Osteocyte (in vitro differentiated cells): ENCODE results near the gene BHLHE23. TPM values are rescaled to one million over a fixed set of nuclear protein-coding genes. Genes with fewer than 3 reads are reported as not detected.

Experiments
- DNase-seq: peaks from one replicate; pipeline ENCODE4 v3.0.0; 2021; ENCODE audit warnings: mixed read lengths; ENCODE audit not compliant: unreplicated experiment; ENCODE audit errors: extremely low spot score
- H3K27ac Mint-ChIP-seq: one replicate; pipeline ENCODE4 v1.8.0; 2021; ENCODE audit warnings: mild to moderate bottlenecking, mixed read lengths; ENCODE audit not compliant: unreplicated experiment
- H3K27me3 Mint-ChIP-seq: one replicate; pipeline ENCODE4 v1.8.0; 2021; ENCODE audit warnings: mixed read lengths; ENCODE audit not compliant: unreplicated experiment
- H3K36me3 Mint-ChIP-seq: one replicate; pipeline ENCODE4 v1.8.0; 2021; ENCODE audit warnings: mixed read lengths; ENCODE audit not compliant: unreplicated experiment
- H3K4me1 Mint-ChIP-seq: one replicate; pipeline ENCODE4 v1.8.0; 2021; ENCODE audit warnings: mixed read lengths; ENCODE audit not compliant: unreplicated experiment
- H3K4me3 Mint-ChIP-seq: one replicate; pipeline ENCODE4 v1.8.0; 2021; ENCODE audit warnings: mild to moderate bottlenecking, moderate library complexity, mixed read lengths; ENCODE audit not compliant: unreplicated experiment
- H3K9me3 Mint-ChIP-seq: one replicate; pipeline ENCODE4 v1.8.0; 2021; ENCODE audit warnings: mixed read lengths; ENCODE audit not compliant: unreplicated experiment
- CTCF ChIP-seq: fragments of 200-600 bp; sonication (generic); IDR thresholded peaks from 2 replicates; pipeline ENCODE4 v1.5.0; 2021; ENCODE audit warnings: antibody characterized with exemption, mild to moderate bottlenecking, moderate library complexity
- total RNA-seq: library from RNA; stranded (reverse); gene quantifications from 2 replicates; pipeline ENCODE4 v1.2.1, GENCODE V29; 2021

BHLHE23 gene
- total RNA-seq, 1 donor from 2014 or later, result not detected

GRCh38 chr20:62971950-62972844 lies 34.6 kb downstream of the BHLHE23 start:
- no peaks in the 10 kb centered on the region for H3K9me3 Mint-ChIP-seq
- peak overlapping the region; percentile 60 for H3K4me3 Mint-ChIP-seq
- no peak overlapping the region for H3K27ac Mint-ChIP-seq
- peak; percentile 95 for DNase-seq
- H3K27me3 Mint-ChIP-seq, result peaks cover 28% of the 10 kb centered on the region
- H3K4me1 Mint-ChIP-seq, result peaks cover 2% of the 10 kb centered on the region
- H3K36me3 Mint-ChIP-seq, result no peaks in the 10 kb centered on the region
- peak; percentile 87 for TF ChIP-seq CTCF

- Mint-ChIP-seq H3K36me3 (no peaks in the 10 kb centered on the region), H3K4me3 (no peak overlapping the region), H3K4me1 (peaks cover 2% of the 10 kb centered on the region), H3K9me3 (no peaks in the 10 kb centered on the region), H3K27ac (no peak overlapping the region), H3K27me3 (peaks cover 25% of the 10 kb centered on the region)
- no peak for DNase-seq
- no peak for TF ChIP-seq CTCF
Observed at GRCh38 chr20:62971211-62971949, 35.4 kb downstream of the BHLHE23 start.

- Mint-ChIP-seq H3K4me3 (no peak overlapping the region), H3K27me3 (peaks cover 24% of the 10 kb centered on the region)
- TF ChIP-seq CTCF, result no peak
Observed at GRCh38 chr20:62970307-62971210, 36.2 kb downstream of the BHLHE23 start.

GRCh38 chr20:62969939-62970306 lies 36.8 kb downstream of the BHLHE23 start:
- no peak overlapping the region for H3K4me3 Mint-ChIP-seq
- DNase-seq, result no peak
- peaks cover 24% of the 10 kb centered on the region for H3K27me3 Mint-ChIP-seq
- TF ChIP-seq CTCF, result no peak
- H3K36me3 Mint-ChIP-seq, result no peaks in the 10 kb centered on the region
- no peaks in the 10 kb centered on the region for H3K9me3 Mint-ChIP-seq
- H3K4me1 Mint-ChIP-seq, result peaks cover 2% of the 10 kb centered on the region
- no peak overlapping the region for H3K27ac Mint-ChIP-seq

More at GRCh38 chr20:62970307-62971210, 36.2 kb downstream of the BHLHE23 start:
- DNase-seq, result no peak
- H3K27ac Mint-ChIP-seq, result no peak overlapping the region
- H3K36me3 Mint-ChIP-seq, result no peaks in the 10 kb centered on the region
- peaks cover 2% of the 10 kb centered on the region for H3K4me1 Mint-ChIP-seq
- H3K9me3 Mint-ChIP-seq, result no peaks in the 10 kb centered on the region
